Mucosa of descending colon (tissue), 3 donors: Measurements from ENCODE around the gene TMEM106B. TPM values are rescaled to one million over a fixed set of nuclear protein-coding genes. Genes with fewer than 3 reads are reported as not detected.

Experiments used
- ATAC-seq: fragments of 200-7000 bp; cut with Tn5 transposase; one replicate; pipeline ENCODE4 v1.9.1; 2020; ENCODE audit warnings: mild to moderate bottlenecking, moderate library complexity
- DNase-seq, 3 donors: peaks; one replicate each; pipeline ENCODE4 v3.0.0-alpha.2; 2020
- H3K36me3 ChIP-seq: fragments of 200-600 bp; one replicate; pipeline ENCODE4 v1.8.0; 2021; ENCODE audit warnings: low read depth, mild to moderate bottlenecking
- H3K4me1 ChIP-seq: fragments of 200-600 bp; one replicate; pipeline ENCODE4 v1.8.0; 2021; ENCODE audit warnings: low read depth, mild to moderate bottlenecking
- H3K4me3 ChIP-seq: fragments of 200-600 bp; one replicate; pipeline ENCODE4 v1.8.0; 2021; ENCODE audit warnings: mild to moderate bottlenecking
- H3K9me3 ChIP-seq: fragments of 200-600 bp; one replicate; pipeline ENCODE4 v1.8.0; 2021; ENCODE audit warnings: mild to moderate bottlenecking
- intact Hi-C, 2 donors: fragments of 100-400 bp; cut with DNase I in 1 of 2; cut with micrococcal nuclease in 1 of 2; formaldehyde crosslinking; loops; one replicate each; pipeline versions ENCODE4 v1.11.0 to v1.11.1; 2022; cut with DNase I, micrococcal nuclease
- total RNA-seq, 3 donors: library from RNA; stranded (reverse); fragmentation: NEBNext Ultra II Directional in 2 of 3; extraction: Animal tissue kit (Norgen Biotek cat#: 25700) in 2 of 3; gene quantifications; one replicate each; pipeline versions ENCODE4 v1.2.1 to v1.2.4, GENCODE V29; 2021 to 2023
- TF ChIP-seq, protein P1 (sequence below): fragments of 200-600 bp; IDR thresholded peaks from one replicate; pipeline ENCODE4 v1.8.0; 2022; ENCODE audit warnings: antibody characterized with exemption, mild to moderate bottlenecking
- donor health status: DM: no; HTN: no; CAD: no; lungs with moderate emphysema.
- donor health status: DM: no; HTN: no; CAD: no.
- donor health status: DM: no; HTN: yes; CAD: no.

Gene TMEM106B
- total RNA-seq, 3 donors from 2014 or later: 44.0 to 64.8 (median 60.2) TPM

DNA sequence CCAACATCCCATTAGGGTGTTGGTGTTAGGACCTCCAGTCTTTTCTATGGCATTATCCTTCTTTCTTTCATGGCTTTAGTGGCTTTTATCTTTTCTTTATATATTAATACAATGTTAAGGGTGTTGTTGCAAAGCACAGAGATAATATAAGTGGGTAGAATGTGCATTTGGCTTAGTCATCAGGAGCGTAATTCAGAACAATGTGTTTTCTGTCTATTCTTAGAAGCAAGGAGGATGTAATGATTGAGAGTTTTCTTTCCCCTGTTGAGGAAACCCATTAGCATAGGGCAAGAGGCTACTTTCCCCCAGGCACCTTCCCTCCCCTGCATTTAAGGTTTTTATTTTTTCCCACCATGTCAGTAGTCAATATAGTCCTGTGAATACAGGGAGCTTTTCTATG lies 79.7 kb downstream of the TMEM106B start:
- Histone ChIP-seq H3K9me3 (peaks cover 4% of the 10 kb centered on the region), H3K4me3 (no peak overlapping the region), H3K36me3 (no peaks in the 10 kb centered on the region), H3K4me1 (no peaks in the 10 kb centered on the region)
- TF ChIP-seq, protein P1, sequence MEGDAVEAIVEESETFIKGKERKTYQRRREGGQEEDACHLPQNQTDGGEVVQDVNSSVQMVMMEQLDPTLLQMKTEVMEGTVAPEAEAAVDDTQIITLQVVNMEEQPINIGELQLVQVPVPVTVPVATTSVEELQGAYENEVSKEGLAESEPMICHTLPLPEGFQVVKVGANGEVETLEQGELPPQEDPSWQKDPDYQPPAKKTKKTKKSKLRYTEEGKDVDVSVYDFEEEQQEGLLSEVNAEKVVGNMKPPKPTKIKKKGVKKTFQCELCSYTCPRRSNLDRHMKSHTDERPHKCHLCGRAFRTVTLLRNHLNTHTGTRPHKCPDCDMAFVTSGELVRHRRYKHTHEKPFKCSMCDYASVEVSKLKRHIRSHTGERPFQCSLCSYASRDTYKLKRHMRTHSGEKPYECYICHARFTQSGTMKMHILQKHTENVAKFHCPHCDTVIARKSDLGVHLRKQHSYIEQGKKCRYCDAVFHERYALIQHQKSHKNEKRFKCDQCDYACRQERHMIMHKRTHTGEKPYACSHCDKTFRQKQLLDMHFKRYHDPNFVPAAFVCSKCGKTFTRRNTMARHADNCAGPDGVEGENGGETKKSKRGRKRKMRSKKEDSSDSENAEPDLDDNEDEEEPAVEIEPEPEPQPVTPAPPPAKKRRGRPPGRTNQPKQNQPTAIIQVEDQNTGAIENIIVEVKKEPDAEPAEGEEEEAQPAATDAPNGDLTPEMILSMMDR: no peak
- DNase-seq: no peak
- no peak for ATAC-seq
- intact Hi-C loops: no loop called here

DNA sequence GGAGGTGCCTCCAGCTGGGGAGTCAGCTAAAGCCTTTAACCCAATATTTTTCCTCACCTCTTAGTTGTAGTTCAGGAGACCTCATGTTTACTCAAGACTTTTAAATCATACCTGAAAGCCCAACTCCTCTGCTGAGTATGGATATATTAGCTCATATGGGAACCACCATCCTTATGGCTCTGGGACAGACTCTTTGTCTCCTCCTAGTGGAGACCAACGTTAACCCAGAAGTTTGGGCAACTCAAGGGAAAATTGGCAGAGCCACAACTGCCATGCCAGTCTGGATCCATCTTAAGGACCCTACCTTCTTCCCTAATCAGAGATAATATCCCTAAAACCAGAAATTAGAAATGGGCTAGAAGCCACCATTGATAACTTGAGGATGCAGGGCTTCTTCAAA lies 80.8 kb downstream of the TMEM106B start:
- ATAC-seq (no peak), DNase-seq (no peak)
- Histone ChIP-seq H3K9me3 (peaks cover 4% of the 10 kb centered on the region), H3K4me3 (no peak overlapping the region), H3K36me3 (no peaks in the 10 kb centered on the region), H3K4me1 (no peaks in the 10 kb centered on the region)
- intact Hi-C loops: no loop called here
- TF ChIP-seq, protein P1: no peak

Other genes with a start within 250 kb of the TMEM106B start
- gene VWDE, start 192.6 kb downstream of the TMEM106B start, total RNA-seq: 1 to 10 TPM; 1.3 to 1.8 (median 1.4) TPM